Gastroesophageal sphincter (tissue), 3 donors: Measurements from ENCODE around the gene KANK4.

Source experiments
- EP300 ChIP-seq: sonication (generic); formaldehyde crosslinking; IDR thresholded peaks from one replicate; pipeline ENCODE4 v1.6.1; 2017; ENCODE audit warnings: antibody characterized with exemption, mild to moderate bottlenecking
- POLR2A ChIP-seq, 2 donors: fragments of 450-650 bp; IDR thresholded peaks; one replicate each; pipeline ENCODE4 v1.6.1; 2017; ENCODE audit warnings: antibody characterized with exemption in 2 of 2, mild to moderate bottlenecking in 2 of 2, moderate library complexity in 1 of 2
- POLR2AphosphoS5 ChIP-seq: sonication (generic); formaldehyde crosslinking; IDR thresholded peaks from one replicate; pipeline ENCODE4 v1.6.1; 2017; ENCODE audit warnings: antibody characterized with exemption
- TF ChIP-seq, protein P1 (sequence below), 4 experiments: fragments of 200-600 bp in 2 of 4; fragments of 450-650 bp in 2 of 4; sonication (generic) in 1 of 4; IDR thresholded peaks; one replicate each; pipeline ENCODE4 v1.5.1; 2017 to 2019; ENCODE audit warnings: antibody characterized with exemption in 4 of 4, mild to moderate bottlenecking in 2 of 4, moderate library complexity in 2 of 4

- TF ChIP-seq, protein P1, sequence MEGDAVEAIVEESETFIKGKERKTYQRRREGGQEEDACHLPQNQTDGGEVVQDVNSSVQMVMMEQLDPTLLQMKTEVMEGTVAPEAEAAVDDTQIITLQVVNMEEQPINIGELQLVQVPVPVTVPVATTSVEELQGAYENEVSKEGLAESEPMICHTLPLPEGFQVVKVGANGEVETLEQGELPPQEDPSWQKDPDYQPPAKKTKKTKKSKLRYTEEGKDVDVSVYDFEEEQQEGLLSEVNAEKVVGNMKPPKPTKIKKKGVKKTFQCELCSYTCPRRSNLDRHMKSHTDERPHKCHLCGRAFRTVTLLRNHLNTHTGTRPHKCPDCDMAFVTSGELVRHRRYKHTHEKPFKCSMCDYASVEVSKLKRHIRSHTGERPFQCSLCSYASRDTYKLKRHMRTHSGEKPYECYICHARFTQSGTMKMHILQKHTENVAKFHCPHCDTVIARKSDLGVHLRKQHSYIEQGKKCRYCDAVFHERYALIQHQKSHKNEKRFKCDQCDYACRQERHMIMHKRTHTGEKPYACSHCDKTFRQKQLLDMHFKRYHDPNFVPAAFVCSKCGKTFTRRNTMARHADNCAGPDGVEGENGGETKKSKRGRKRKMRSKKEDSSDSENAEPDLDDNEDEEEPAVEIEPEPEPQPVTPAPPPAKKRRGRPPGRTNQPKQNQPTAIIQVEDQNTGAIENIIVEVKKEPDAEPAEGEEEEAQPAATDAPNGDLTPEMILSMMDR (IDR thresholded peaks at IDR 0.05), result no peak
- TF ChIP-seq POLR2AphosphoS5, result no peak
- no peak for TF ChIP-seq EP300
- no peak for TF ChIP-seq POLR2A (IDR thresholded peaks at IDR 0.05)
Observed at GRCh38 chr1:62234688-62235087, 84.5 kb downstream of the KANK4 start.
